Stimulated activated naive CD8-positive, alpha-beta T cell treated with anti-CD3 and anti-CD28 coated beads, Interleukin-15, Interleukin-2, amounts not matched to agents 100 U/mL and 50 U/mL, for 24 hours (primary cell): ENCODE results near the gene TMEM204.

Source experiments
- ATAC-seq: fragments of 150-1000 bp; cut with Tn5 transposase; one replicate; pipeline ENCODE4 v1.10.0; 2021
- DNase-seq: peaks from one replicate; pipeline ENCODE4 v3.0.0; 2021

TMEM204 gene

GRCh38 chr16:1596516-1596915 lies 63.0 kb downstream of the TMEM204 start:
- no peak for ATAC-seq
- DNase-seq = no peak

DNA sequence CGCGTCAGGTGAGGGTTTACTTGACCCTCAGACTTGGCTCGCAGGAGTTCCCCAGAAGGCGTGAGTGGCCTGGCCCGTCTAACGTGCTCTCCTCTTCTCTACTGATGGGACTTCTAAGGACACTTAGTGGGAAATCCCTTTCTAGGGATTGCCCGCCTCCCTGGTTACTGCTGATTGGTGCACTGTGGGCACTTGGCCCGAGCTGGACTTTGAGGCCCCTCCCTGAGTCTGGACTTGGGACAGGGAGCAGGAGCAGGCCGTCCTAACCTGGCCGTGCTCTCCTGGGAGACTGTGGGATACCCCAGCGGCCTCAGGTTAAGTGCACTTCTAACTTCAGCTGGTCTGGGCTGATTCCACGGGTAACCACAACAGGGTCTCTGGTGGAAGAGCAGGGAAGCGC lies 63.7 kb downstream of the TMEM204 start:
- DNase-seq = no peak
- no peak for ATAC-seq

- DNase-seq (no peak), ATAC-seq (no peak)
These were observed 67.6 kb downstream of the TMEM204 start for GRCh38 chr16:1601031-1601430.

DNA sequence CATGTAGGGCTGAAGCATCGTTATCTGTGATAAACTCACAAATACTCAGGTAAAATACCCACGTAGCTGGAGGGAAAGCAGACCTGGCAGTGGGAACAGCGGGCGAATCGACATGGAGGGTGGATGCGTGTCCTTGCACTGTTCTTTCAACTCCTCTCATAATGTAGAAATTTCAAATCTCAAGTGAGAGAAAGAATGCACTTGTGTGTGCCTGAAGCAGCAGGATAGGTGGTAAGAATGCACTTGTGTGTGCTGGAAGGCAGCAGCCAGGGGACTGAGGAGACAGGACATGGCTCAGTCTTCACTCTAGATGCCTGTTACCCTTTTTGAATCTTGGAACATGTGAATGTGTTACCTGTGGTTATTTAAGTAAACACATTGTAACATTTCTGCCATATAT lies 68.0 kb downstream of the TMEM204 start:
- DNase-seq = no peak
- ATAC-seq = no peak

- DNase-seq = no peak
- no peak for ATAC-seq
These were observed 68.8 kb downstream of the TMEM204 start for GRCh38 chr16:1602285-1602684.
